Epithelial cell of proximal tubule (primary cell): ENCODE measurements around the gene PHC3. TPM values are rescaled to one million over a fixed set of nuclear protein-coding genes. Genes with fewer than 3 reads are reported as not detected.

ENCODE experiments used
- DNase-seq: peaks from one replicate; pipeline ENCODE4 v3.0.0-alpha.2; 2011; ENCODE audit warnings: low read depth
- H3K4me3 ChIP-seq: 2 replicates; pipeline ENCODE4 v1.5.1; 2011; ENCODE audit warnings: low read depth, mild to moderate bottlenecking, low read length
- CTCF ChIP-seq: conservative IDR thresholded peaks from 2 replicates; pipeline ENCODE4 v1.5.1; 2012; ENCODE audit warnings: low read depth, mild to moderate bottlenecking, low read length
- total RNA-seq: library from RNA; depleted of rRNA; stranded (reverse); fragments of >200 nt; gene quantifications from 2 replicates; pipeline ENCODE4 v1.2.3, GENCODE V29; 2015

PHC3 gene
- total RNA-seq, 1 donor from 2014 or later: 13.0 TPM

GRCh38 chr3:170102431-170102830, 79.1 kb downstream of the PHC3 start:
- no peak for TF ChIP-seq CTCF
- no peak for DNase-seq

GRCh38 chr3:170100944-170101343, 80.6 kb downstream of the PHC3 start:
- no peak overlapping the region for H3K4me3 ChIP-seq
- no peak for DNase-seq
- no peak for TF ChIP-seq CTCF

More at GRCh38 chr3:170102431-170102830, 79.1 kb downstream of the PHC3 start:
- H3K4me3 ChIP-seq: no peak overlapping the region

GRCh38 chr3:170098753-170099152, 82.8 kb downstream of the PHC3 start:
- no peak overlapping the region for H3K4me3 ChIP-seq
- no peak for DNase-seq
- TF ChIP-seq CTCF: no peak

- TF ChIP-seq CTCF: no peak
- H3K4me3 ChIP-seq: no peak overlapping the region
- DNase-seq: no peak
Observed at GRCh38 chr3:170096342-170096741, 85.2 kb downstream of the PHC3 start.

GRCh38 chr3:170095771-170096170, 85.8 kb downstream of the PHC3 start:
- no peak overlapping the region for H3K4me3 ChIP-seq
- DNase-seq: no peak
- no peak for TF ChIP-seq CTCF

GRCh38 chr3:170092907-170093306, 88.6 kb downstream of the PHC3 start:
- no peak overlapping the region for H3K4me3 ChIP-seq
- TF ChIP-seq CTCF: no peak
- no peak for DNase-seq

GRCh38 chr3:170090601-170090981, 90.9 kb downstream of the PHC3 start:
- DNase-seq: no peak
- H3K4me3 ChIP-seq: no peak overlapping the region
- no peak for TF ChIP-seq CTCF
